ENCODE data around the gene MAP3K5.

MAP3K5 gene

GRCh38 chr6:136729832-136730231, 62.4 kb downstream of the MAP3K5 start:
- Histone ChIP-seq H3K4me1 (ENCODE audit: control insufficient read depth in 1 of 2, insufficient read depth in 1 of 2, low read depth in 1 of 2, low read length in 1 of 2) (no peaks in the 10 kb centered on the region), H3K36me3 (no peaks in the 10 kb centered on the region), H3K9me3 (no peaks in the 10 kb centered on the region), H3K4me3 (ENCODE audit: low read depth in 1 of 2, low read length in 1 of 2) (no peak overlapping the region), H3K27me3 (no peaks in the 10 kb centered on the region), H3K27ac (no peak overlapping the region)
- TF ChIP-seq CTCF (IDR thresholded peaks at IDR 0.05) = no peak

GRCh38 chr6:136728976-136729515, 63.2 kb downstream of the MAP3K5 start:
- no peaks in the 10 kb centered on the region for H3K27me3 ChIP-seq
- no peaks in the 10 kb centered on the region for H3K36me3 ChIP-seq
- H3K4me1 ChIP-seq (ENCODE audit: control insufficient read depth in 1 of 2, insufficient read depth in 1 of 2, low read depth in 1 of 2, low read length in 1 of 2) = no peaks in the 10 kb centered on the region
- H3K27ac ChIP-seq = no peak overlapping the region
- H3K4me3 ChIP-seq (ENCODE audit: low read depth in 1 of 2, low read length in 1 of 2) = no peak overlapping the region
- no peaks in the 10 kb centered on the region for H3K9me3 ChIP-seq
- no peak for TF ChIP-seq CTCF (IDR thresholded peaks at IDR 0.05)

- no peaks in the 10 kb centered on the region for H3K36me3 ChIP-seq
- H3K27ac ChIP-seq = no peak overlapping the region
- H3K4me3 ChIP-seq (ENCODE audit: low read depth in 1 of 2, low read length in 1 of 2) = no peak overlapping the region
- no peak for TF ChIP-seq CTCF (IDR thresholded peaks at IDR 0.05)
- H3K4me1 ChIP-seq (ENCODE audit: control insufficient read depth in 1 of 2, insufficient read depth in 1 of 2, low read depth in 1 of 2, low read length in 1 of 2) = no peaks in the 10 kb centered on the region
- no peaks in the 10 kb centered on the region for H3K9me3 ChIP-seq
- H3K27me3 ChIP-seq = no peaks in the 10 kb centered on the region
Measured at GRCh38 chr6:136728033-136728939, 64.0 kb downstream of the MAP3K5 start.

GRCh38 chr6:136726837-136727557, 65.3 kb downstream of the MAP3K5 start:
- Histone ChIP-seq H3K4me3 (ENCODE audit: low read depth in 1 of 2, low read length in 1 of 2) (no peak overlapping the region), H3K4me1 (ENCODE audit: control insufficient read depth in 1 of 2, insufficient read depth in 1 of 2, low read depth in 1 of 2, low read length in 1 of 2) (no peaks in the 10 kb centered on the region), H3K27me3 (no peaks in the 10 kb centered on the region), H3K9me3 (no peaks in the 10 kb centered on the region), H3K36me3 (no peaks in the 10 kb centered on the region), H3K27ac (no peak overlapping the region)
- TF ChIP-seq CTCF (IDR thresholded peaks at IDR 0.05) = no peak

- Histone ChIP-seq H3K27ac (no peak overlapping the region), H3K27me3 (no peaks in the 10 kb centered on the region), H3K4me3 (ENCODE audit: low read depth in 1 of 2, low read length in 1 of 2) (no peak overlapping the region), H3K4me1 (ENCODE audit: control insufficient read depth in 1 of 2, insufficient read depth in 1 of 2, low read depth in 1 of 2, low read length in 1 of 2) (peaks cover 8% of the 10 kb centered on the region in 2 experiments), H3K36me3 (no peaks in the 10 kb centered on the region), H3K9me3 (no peaks in the 10 kb centered on the region)
- no peak for TF ChIP-seq CTCF (IDR thresholded peaks at IDR 0.05)
Measured at GRCh38 chr6:136725124-136725523, 67.2 kb downstream of the MAP3K5 start.

Measured in neutrophil (primary cell).